A204.1 (cell line): ENCODE results near the gene PKMYT1.
A peak's percentile ranks its signal among the peaks of the same experiment; 100 is the strongest.

ENCODE experiments used
- FAIRE-seq: peaks from 2 replicates; lab custom pipeline; 2012; peaks lifted over from hg19 to GRCh38; lab: Jason Lieb, UNC

Gene PKMYT1

DNA sequence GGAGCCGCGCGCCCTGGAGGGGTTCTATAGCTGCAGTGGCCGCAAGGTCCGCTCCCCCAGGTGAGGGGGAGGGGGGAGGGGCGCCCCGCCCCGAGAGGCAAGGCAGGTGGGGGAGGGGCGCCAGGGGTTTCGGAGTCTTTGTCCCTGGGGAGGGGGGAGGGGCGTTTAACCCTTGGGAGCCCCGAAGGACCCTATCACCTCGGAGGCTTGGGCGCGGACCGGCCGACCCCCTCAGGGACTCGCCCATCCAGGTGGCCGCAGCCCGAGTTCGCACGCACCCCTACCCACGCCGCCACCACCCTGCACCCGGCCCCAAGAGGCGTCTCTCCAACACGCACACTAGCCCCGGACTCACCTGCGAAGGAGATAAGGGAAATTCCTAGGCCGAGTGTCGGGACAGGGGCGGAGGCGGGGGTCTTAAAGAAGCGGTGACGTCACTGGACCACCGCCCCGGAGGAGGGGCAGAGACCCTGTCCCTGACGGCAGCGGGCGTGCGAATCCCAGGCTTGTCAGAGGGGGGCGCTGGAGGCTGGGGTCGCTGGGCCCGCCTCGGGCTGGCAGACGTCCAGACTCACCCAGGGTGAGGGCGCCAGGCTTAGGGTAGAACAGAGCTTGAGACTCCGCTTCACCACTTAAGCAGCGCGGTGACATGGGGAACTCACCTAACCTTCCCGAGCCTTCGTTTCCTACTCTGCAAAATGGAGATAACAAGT, 37.7 kb upstream of the PKMYT1 start, which contains the start of gene CLDN6:
CLDN6 (minus strand) TSS at position 390 of the 713 bp plus-strand sequence. CDS start 2,162 bp downstream, outside the sequence.
- no peak for FAIRE-seq

DNA sequence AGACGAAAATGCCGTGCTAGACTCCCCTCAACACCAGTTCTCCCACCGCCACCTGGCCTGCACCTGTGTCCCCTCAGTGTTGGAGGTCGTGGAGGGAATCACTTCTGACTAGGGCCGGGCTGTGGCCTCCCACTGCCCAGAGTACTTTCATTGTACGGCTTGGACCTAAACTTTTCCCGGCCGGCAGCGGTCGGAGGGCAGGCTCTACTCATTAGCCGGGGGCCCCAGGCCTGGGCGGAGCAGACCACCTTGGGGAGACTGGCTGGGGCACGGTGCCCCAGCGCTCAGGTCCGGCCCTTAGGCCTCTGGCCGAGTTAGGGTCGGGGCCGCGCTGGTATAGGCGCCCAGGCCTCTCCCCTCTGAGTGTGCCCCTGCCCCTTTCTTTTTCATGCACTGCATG, 37.1 kb upstream of the PKMYT1 start:
- no peak for FAIRE-seq

DNA sequence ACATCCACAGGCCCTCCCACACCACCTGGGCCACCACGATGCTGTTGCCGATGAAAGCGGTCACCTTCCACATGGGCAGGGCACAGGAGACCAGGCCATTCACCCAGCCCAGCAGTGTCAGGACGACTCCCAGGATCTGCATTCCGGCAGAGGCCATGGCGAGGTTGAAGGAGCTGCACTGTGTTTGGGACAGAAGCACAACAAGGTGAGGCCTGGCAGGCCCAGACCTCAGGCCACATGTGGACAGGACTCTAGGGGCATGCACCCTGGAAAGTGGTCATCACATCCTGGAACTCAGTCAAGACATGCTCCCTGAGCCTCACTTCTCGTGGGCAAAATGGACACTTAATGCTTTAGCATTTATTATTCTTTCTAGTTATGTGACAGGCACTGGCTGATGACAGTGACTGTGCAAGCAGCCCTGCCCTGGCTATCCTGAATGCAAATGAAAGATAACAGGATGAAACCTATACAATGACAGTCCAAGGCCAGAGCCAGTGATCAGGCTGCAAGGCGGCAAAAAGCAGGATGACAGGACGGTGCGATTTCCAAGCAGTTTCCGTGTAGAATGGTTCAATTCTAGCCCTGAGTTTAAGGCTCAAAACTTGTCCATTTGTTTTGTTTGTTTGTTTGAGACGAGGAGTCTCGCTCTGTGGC, 35.7 kb upstream of the PKMYT1 start:
- FAIRE-seq: no peak

DNA sequence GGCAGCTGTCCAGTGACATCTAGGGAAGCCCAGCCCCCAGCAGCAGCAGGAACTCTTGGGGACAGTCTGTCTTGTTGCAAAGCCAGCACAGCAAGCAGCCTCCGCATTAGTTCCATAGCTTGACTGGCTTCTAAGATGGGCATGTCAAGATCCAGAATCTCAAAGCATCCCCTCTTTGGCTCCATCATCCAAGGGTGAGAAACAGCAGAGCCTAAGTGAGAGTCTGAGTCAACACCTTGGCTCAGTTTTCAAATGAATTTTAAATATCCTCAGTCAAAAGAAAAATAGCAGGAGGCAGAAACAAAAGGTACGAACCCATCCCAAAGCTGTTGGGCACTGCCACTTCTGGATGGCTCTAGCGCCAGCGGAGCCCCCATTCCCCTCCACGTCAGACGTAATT, 34.7 kb upstream of the PKMYT1 start:
- FAIRE-seq: no peak

DNA sequence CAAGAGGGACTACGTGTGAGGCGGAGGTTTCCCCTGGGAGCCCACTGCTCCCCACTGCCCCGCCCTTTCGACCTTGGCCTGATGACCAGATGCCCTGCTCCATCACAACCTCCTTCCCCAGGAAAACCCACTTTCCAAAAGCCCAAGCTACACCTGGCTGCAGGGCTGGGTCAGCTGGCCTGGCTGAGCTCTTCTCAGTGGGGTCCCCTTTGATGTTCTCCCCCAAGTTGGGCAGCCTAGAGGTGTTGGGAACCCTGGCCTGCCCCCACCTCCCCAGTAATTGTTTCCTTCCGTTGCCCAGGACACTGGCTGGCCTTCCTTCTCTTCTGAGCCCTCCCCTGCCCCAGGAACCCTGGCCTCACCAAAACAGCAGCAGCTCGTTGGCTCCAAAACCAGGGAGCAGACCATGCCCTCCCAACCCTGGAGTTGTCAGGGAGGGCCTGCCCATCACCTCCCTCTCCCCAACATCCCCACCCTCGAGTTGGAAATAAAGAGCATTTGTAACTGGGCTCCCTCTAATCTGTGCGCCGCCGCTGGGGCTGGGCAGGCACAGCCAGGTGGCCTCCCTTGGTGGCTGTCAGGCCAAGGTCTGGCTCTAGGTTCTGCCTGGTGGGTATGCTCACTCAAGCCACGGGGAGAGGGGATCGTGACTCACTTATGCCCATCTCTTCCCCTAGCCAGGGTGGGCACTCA, 33.9 kb upstream of the PKMYT1 start:
- FAIRE-seq: no peak

DNA sequence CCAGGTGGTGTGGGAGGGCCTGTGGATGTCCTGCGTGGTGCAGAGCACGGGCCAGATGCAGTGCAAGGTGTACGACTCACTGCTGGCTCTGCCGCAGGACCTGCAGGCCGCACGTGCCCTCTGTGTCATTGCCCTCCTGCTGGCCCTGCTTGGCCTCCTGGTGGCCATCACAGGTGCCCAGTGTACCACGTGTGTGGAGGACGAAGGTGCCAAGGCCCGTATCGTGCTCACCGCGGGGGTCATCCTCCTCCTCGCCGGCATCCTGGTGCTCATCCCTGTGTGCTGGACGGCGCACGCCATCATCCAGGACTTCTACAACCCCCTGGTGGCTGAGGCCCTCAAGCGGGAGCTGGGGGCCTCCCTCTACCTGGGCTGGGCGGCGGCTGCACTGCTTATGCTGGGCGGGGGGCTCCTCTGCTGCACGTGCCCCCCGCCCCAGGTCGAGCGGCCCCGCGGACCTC, 33.3 kb upstream of the PKMYT1 start:
- FAIRE-seq: no peak

DNA sequence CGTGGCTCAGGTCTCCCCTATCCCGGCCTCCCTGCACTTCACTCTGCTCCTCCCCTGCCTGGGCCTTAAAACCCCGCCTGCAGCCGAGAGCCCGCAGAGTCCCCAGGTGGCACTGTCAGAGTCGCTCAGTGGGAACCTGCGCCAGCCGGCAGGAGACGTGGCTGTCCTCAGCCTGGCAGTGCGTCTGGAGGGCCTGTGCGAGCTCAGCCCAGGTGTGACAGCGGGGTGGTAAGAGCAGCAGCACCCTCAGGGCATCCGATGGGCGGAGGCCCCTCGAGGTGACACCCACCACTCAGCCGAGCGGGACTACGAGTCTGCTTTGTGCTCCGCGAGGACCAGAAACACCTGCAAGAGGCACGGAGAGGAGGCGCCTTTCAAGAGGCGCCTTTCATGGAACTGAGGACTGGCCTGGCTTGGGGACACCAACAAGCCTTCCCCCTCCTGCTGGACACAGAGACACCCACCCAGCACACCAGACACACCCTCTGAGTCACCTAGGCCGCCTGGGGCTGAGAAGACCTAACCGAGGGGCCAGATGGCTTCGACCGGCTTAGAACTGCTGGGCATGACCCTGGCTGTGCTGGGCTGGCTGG, 32.7 kb upstream of the PKMYT1 start, which contains the start of gene CLDN9:
CLDN9 (plus strand) TSS at position 96 of the 593 bp plus-strand sequence; CDS start at position 536, 440 bp downstream.
- FAIRE-seq: no peak

DNA sequence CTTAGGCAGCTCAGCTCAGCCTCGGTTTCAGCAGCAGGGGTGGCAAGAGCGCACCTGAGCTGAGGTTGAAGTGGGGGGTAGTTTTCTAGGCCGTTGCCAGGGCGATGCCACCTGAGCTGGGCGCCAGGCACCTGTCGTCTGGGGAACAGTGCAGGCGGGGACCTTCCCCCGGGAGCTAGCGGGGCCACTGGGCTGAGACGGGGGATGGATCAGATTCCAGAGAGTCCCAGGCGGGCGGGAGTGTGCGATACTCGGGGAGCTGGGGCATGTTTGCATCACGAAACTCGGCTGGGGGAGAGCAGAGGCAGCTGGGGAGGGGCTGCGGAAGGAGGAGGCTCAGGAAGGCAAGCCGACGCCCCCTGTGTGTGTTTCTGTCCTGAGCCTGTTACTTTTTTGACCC, 32.0 kb upstream of the PKMYT1 start:
- no peak for FAIRE-seq

DNA sequence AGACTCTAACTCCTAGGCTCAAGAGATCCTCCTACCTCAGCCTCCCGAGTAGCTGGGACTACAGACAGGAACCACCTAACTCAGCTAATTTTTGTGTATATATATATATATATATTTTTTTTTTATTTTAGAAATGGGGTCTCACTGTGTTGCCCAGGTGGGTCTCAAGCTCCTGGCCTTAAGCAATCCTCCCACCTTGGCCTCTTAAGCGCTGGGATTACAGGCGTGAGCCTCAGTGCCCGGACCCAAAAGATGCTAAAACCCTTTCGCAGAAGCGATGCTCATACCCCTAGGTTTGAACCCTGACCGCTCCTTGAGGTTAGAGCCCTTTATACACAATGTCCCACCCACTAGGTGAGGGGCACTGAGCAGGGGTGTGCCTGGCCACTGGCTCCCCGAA, 30.3 kb upstream of the PKMYT1 start:
- FAIRE-seq: no peak

DNA sequence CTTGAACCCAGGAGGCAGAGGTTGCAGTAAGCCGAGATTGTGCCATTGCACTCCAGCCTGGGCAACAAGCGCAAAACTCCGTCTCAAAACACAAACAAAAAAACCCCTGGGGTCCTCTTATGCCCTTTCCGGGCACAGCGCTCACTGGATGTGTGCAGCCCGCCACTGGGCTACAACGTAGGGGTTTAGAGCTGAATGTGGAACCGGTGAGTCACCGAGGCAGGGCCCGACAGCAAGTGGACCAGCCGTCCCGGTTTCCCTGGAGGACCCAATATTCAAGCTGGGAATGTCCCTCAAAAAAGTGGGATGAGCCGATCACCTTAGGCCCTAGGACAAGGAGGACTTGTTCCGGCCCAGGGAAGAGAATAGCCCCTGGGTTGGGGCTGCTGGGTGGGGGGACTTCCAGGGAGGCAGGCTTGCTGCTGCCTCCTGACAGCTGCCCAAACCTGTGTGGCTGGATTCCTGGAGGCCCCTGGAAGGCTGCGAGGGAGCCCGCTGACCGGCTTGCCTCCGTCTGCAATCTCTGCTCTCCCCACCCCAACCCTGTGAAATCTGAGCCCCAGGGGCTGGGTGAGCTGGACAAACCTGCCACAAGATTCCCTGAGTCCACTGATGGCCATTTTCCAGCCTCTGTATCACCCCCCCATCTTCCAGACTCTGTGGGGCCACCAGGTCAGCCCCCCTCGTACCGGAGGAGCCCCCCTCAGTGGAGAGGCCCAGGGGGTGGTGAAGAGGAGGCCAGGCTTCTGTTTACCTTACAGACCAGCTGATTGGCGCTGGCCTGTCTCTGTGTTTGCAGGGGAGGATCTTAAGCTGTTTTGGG, 29.5 kb upstream of the PKMYT1 start:
- FAIRE-seq: no peak

DNA sequence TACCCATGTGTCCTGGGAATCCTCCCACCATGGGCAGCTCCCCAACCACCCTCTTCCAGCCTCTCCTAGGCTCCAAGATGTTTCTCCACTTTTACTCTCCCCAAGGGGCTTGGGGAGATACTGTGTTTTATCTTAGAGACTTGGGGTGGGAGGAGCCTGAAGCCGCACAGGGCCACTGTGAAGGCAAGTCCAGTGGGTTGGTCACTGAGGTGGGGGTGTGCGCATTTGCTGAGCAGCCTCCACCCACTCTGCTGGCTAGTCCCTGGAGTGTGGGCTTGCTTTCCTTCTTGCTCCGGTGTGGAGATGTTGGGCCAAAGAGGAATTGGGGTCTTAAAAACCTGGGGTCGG, 28.4 kb upstream of the PKMYT1 start:
- FAIRE-seq: no peak

DNA sequence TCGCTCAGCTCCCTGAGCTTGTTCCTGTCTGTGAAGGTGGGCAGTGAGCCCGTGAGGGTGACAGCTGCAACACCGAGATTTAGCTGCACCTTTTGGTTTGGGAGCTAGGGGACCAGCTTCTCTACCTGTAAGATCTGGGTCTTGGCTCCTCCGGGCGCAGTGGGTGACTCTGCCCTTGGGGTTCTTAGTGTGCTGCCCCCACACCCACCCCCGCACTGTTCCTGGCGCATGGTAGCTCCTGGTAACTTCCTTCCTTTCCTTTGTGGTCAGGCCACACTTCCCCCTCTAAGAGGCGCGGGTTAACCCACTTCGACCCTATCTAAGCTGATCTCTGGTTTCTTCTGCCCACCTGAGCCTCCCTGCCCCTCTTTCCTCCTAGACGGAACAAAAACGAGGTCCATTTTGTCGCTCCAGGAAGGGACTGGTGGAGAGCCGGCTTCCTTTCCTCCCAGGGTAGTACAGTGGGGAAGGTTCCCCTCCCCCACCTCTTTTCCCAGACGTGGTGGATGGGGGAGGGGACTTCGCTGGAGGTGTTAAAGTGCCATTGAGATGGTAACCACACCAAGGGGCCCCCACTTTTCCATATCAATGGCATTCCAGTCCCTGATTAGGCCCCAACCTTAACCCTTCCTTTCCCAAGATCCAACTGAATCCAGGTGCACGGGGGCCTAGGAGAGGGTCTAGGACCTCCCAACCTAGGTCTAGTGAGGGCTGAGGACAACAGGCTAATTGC, 27.9 kb upstream of the PKMYT1 start:
- FAIRE-seq: no peak

DNA sequence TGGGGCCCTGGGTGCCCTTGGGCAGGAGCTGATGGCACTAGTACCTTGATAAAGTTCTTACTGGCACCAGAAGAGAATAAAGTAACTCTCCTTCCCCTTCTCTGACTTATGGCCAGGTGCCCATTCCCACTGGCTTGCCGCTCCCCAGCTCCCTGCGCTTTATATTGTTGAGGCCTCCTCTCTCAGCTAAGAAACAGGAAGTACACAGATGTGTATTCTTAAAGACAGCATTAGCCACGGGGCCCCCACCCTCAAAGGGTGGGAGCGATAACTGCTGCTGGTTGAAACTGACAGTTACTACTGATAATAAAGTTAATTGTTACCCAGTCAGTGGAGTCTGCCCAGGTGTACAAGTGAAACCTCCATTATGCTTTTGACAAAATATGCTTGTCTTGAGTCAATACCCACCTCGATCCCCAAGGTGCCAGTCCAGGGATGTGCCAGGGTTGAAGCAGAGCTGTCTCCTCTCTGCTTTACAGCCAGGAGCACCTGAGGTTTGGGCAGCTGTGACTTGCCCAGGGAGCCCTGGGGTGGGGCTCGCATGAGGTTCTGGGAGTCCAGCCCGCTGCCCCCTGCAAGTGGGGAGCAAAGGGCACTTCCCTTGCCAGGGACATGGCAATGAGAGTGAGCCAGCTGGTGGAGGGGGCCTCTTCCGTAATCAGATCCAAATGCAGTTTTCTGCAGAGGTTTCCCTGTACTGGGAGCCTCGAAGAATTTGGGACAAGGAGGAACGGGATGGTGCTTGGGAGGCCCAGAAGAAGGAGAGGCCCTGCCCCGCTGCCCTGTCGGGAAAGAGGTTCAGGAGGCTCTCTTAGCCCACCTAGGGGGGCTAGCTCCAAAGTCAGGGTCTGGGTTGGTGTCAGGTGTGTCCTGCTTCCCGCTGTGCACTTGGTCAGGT, 27.1 kb upstream of the PKMYT1 start:
- no peak for FAIRE-seq

DNA sequence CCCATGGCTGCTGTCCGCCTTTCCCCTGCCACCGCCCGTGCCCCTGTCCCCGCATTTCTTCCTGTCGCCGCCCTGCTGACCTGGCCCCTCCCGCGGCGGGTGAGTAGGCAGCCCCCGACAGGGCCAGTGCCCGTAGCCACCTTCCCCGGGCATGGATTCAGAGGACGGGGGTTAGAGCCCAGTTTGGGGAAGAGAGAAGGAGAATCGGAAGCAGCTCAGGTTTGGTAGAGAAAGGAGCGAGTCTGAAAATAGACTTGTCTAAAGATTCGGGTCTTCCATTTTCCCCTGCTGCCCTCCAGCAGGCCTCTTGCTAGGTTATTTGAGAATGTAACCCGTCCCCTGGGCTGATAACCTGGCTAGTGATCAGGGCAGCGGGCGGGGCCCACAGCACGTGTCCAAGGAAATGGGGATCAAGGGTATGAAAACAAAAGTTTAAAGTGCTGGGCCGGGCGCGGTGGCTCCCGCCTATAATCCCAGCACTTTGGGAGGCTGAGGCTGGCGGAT, 24.6 kb upstream of the PKMYT1 start:
- FAIRE-seq: no peak

DNA sequence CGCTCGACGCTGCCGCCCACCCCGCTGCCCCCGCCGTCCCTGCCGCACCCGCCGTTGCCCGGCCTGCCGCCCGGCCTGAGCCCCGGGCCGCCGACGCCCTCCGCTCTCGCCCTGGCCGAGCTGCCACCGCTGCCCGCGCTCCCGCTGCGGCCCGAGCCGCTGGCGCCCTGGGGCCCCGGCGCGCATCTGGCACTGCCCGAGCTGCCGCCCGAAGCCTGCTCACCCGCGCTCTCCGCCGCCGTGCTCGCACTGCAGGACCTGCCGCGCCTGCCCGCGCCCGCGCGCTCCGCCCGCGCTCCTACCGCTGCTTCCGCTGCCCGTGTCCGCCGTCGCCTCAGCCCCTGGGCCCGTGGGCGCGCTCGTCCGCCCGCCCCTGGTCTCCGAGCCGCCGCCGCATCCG, 24.1 kb upstream of the PKMYT1 start:
- no peak for FAIRE-seq

DNA sequence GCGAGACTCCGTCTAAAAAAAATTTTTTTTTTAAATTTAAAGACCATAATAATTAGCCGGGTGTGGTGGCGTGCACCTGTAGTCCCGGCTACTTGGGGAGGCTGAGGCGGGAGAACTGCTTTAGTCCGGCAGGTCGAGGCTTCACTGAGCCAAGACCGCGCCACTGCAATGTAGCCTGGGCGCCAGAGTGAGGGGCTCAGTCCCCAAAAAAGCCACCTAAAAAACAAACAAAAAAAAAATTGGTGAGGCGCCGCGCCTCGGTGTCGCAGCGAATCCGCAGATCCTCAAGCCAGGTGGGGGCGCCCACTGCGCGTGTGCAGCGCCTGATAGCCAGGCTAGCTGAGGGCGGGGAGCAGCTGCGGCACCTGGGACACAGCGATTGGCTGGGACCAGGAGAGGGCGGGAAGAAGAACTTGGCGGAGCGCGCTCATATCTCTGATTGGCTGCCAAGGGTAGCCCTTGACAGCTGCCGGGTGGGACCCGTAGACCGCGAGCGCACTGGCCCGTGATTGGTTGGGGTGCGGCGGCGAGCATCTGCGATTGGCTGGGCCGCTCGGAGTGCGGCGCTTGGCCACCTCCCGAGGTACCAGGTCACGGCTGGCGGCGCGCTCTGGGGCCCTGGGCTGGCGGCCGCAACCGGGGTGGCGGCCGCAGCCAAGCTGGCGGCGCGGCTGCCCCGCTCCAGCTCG, 23.5 kb upstream of the PKMYT1 start:
- peak; percentile 93 for FAIRE-seq

DNA sequence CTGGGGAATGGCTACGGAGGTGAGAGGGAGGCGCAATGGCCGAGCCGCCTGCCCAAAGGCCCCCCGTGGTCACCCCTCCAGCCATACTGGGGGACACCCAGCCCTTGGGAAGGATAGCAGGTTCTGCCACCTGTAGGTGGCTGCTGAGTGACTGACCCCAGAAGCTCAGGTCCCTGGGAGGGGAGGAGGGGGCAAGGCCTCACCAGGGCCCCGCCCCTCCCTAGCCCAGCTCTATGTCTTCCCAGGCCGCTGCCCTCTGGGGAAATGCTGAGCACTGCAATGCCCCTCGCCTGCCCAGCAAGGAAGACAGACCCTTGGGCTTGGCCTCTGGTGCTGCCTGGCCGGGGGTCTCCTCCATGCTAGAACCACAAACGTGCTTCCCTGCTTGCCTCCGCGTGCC, 21.1 kb upstream of the PKMYT1 start:
- no peak for FAIRE-seq

DNA sequence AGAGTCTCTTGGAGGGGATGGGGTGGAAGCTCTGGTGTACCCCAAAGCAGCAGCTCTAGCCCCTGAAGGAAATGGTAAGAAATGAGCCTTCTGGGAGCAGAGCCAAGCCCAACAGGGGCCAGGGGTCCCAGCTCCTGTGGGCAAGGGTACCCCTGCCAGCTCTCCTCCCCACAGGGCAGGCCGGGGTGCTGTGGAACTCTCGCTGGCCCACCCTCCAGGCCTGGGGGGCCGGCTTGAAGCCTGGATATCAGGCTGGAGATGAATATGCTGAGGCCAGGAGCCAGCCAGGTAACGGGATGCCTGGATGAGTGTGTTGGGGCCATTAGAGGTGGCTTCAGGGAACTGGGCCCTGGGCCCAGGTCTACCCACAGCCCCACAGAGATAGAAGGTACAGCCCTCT, 20.3 kb upstream of the PKMYT1 start:
- FAIRE-seq: no peak

DNA sequence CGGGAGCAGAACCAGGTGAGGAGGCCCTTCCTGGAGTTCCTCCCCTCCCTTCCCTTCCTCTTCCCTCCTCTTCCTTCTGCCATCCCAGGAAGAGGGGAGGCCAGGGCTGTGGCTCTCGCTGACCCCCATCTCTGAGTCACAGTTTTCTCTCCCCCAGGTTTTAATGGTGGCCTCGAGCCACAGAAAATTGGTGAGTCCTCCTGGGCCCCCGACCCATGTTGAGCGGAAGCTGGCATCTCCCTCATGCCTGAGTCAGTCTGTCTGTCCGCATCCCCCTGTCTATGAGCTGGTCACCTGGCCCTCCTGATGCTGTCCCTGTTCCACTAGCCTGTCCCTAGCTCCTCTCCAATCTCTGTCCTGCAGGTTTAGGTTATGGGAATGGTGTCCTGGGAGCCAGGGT, 19.7 kb upstream of the PKMYT1 start:
- FAIRE-seq: no peak
